OCI-M1 (cell line): ENCODE results near the gene ADAMTS6.

Source experiments
- DNase-seq: peaks from one replicate; lab custom pipeline; 2025; lab: John Stamatoyannopoulos, UW

The ADAMTS6 gene

DNA sequence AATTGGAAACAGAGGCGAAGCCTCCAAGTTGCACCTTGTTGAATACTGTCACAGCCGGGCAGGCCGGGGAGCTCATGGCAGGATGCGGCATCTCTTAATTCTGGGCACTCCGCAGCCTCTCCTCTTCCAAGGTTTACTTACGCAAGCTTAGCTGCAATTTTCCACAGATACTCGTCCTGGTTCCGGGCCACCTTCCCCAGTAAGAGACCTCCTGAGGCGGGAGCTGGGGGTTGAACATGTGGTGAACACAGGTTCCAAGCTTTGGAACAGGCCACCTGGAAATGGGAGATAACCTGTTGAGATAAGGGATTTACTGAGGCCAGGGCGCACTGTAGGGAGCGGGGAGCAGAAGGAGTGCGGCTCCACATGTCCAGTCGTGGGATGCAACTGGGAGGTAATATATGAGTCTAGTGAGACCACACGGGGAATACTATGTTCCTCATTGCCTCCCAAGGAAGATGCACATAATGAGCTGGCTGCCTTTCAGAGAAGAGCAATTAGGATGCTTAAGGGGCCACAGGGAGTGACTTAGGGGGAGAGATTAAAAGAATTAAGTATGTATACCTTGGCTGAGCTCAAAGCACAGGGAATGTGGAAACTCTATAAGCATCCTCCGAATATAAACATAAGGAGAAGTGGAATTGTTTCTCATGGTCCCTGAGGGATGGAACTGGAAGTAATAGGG is 377.8 kb downstream of the ADAMTS6 start:
- DNase-seq = no peak

DNA sequence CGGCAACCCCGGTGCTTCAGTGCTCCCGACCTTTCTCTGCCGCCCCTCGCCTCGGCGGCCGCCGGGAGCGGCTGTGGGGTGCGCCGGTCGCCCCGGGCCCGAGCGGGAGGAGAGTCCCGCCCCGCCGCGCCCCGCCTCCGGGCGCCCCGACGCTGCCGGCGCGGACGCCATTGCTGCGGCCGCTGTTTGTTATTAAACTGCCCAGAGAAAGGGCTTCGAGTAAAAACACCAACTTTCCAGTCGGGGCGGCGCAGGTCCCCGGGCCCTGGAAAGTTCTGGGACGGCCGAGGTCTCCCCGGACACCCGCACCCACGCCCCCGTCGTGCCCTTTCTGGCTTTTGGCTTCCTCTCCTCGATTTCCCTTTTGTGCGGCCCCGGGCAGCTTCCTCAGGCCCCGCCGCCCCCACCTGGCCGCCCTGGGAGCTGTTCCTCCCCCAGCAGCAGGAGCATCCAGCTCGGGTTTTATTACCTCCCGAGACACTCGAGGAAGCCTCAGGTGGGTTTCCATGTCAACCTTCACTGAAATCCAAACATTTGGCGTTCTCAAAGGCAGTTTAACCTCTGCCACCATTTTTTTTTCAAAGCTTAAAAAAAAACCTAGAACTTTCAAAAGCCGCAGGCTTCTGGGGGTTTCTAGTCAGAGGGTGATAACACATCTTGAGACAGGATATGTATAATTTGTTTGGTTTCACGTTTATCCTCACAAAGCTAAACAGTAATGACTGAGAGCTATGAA is 378.6 kb downstream of the ADAMTS6 start:
- peak; percentile 73 for DNase-seq

DNA sequence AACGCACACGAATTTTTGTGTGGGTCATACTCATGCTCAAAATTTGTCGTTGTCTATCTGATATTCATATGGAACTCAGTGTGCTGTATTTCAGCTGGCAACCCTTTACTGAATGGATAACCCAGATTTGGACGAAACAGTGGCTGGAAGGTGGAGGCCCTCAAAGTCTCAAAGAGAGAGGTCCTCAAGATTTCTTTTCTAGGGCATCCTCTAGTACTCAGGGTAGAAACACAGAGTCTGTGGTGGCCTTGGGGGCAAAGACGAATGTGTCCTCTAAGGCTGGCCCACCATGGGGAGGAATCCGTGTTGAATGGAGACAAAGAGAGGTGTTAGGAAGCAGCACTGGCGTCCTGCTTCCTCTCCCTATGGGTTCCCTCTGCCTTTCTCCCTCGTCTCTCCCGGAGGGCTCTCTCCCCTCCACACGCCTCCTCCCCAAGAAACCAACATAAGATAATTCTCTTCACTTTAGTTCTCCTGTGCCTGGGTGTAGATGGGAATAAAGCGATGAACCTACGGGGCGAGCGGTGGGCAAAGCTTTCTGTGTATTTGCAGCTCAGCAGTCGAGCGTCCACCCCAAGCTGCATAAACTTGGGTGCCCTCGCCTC is 379.2 kb downstream of the ADAMTS6 start:
- peak; percentile 61 for DNase-seq

DNA sequence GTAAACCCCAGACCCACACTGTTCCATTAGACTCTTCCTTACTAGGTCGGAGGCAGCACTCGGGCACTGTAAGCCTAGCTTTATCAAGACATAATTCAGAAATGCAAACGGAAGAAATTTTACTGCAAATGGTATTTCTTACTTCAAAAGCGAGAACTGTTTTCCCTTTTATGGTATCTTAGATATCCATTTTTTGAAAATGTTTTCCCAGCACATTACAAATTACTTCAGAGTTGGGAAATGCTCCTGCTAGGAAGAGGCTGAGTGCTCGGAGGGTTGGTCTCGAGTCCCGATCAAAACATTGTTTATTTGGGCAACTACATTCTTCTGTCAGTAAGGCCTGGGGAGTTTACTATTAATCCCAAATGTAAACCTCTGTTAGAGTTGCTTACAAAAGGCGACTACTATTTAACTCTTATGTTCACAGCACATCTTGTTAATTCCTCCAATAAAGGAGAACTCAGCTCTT is 380.1 kb downstream of the ADAMTS6 start:
- no peak for DNase-seq

DNA sequence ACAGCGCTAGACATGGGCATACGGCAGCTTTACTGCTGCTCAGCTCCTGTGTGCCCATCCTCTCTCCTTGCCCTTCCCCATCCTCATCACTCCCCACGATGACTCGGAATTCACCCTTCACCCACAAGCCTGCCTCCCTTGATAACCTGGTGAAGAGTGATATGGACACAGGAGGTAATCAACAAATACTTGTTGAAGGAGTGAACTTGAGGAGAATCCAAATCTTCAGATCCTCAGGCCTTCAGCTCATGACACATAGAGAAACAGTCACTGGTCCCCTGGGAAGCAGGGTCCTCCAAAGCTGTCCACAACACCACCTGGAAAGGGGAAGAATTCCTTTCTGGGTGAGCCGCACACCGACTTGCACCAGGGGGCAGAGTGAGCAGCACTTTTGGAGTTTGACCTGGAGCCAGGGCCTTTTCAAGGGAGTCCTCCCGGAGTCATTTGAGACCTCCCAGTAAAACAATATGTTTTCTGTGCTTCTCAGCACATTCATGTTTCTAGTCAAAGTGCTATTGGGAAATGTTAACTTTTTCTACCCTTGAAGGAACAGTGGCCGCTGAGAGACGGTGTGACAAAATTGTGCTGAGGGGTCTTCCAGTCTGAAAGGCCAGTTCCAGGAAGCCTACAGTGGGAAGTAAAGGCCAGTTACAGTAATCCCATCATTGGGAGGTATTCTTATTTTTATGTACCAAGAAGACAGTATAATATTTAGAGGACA is 380.6 kb downstream of the ADAMTS6 start:
- peak; percentile 76 for DNase-seq
